HG03565 (cell line): ENCODE measurements around the gene SPDYE9.
"Not testable (repeated sequence)": the region's sequence is repeated elsewhere in the genome, so short reads cannot be mapped to it uniquely, and the experiment has no call there.

ENCODE experiments used
- ATAC-seq: cut with Tn5 transposase; IDR thresholded peaks from one replicate; pipeline ENCODE4 v1.9.1; 2021; ENCODE audit warnings: mild to moderate bottlenecking, moderate library complexity; ENCODE audit not compliant: unreplicated experiment

The SPDYE9 gene, protein sequence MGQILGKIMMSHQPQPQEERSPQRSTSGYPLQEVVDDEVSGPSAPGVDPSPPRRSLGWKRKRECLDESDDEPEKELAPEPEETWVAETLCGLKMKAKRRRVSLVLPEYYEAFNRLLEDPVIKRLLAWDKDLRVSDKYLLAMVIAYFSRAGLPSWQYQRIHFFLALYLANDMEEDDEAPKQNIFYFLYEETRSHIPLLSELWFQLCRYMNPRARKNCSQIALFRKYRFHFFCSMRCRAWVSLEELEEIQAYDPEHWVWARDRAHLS

DNA sequence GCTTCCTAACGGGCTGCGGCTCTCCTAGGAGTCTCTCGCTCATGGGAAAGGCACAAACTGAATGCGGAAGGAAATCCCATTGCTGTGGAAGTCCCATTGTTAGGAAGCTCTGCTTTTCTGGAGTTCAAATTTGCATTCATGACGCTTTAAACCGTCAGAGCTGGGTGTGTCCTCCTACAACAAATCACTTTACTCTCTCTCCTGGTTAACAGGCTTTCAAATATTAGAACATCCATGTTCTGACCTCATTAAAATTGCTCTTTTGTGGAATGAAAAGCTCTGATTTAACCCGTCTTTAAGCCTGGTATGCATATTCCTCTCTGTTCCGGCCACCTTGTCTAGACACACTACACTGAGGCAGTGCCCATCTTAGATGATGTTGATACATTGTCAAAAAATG is at the start of gene SPDYE9:
Gene SPDYE9 (minus strand): TSS at position 101 of the 400 bp plus-strand sequence. CDS start 1,800 bp downstream, outside the sequence.
- ATAC-seq, result not testable (repeated sequence)

DNA sequence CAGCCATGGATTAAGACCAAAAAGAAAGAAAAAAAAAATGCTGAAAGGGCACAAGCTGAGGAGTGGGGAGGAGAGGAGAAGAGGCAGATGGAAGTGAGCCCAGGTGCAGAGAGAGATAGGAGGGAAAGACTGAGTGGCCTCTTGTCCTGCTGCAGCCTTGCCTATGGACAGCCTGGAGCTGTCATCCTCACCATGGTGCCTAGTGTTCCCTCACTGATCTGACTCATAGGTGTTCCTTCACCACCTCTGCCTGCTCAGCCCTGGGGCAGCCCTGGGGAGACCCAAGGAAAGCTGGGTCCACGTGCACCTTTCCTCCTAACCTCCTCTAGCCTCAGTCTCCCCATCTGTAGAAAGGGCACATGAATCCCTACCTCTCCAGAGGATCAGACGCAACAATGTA is 49.0 kb upstream of the SPDYE9 start:
- ATAC-seq, result not testable (repeated sequence)

DNA sequence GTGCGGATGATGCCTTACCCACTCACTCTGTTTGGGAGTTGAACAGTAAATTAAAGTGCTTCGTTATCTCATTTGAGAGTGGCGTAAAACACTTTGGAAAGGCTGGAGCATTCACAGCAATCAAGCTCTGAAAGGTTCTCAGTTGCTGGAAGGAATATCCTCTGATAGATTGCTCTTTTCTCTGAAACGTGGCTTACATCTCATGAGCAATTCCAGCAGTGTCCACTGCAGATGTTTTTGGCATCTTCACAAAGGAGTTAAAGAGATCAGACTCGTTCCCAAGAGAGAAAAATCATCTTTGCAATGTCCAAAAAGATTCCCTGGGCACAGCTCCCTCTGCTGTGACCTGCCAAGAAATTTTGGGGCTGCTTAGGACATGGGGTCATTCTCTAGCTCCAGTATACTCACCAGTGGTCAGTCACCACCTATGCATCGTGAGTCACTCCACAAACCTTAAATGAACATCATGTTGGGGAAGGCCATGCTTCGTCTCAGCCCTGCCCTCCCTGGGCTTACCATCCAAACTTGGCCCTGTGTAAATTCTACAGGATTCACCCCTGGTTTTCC is 46.9 kb upstream of the SPDYE9 start:
- not testable (repeated sequence) for ATAC-seq

GRCh38 chr7:73130612-73131011 is 44.8 kb upstream of the SPDYE9 start:
- not testable (repeated sequence) for ATAC-seq

GRCh38 chr7:73124126-73124525 is 38.3 kb upstream of the SPDYE9 start:
- ATAC-seq, result not testable (repeated sequence)

DNA sequence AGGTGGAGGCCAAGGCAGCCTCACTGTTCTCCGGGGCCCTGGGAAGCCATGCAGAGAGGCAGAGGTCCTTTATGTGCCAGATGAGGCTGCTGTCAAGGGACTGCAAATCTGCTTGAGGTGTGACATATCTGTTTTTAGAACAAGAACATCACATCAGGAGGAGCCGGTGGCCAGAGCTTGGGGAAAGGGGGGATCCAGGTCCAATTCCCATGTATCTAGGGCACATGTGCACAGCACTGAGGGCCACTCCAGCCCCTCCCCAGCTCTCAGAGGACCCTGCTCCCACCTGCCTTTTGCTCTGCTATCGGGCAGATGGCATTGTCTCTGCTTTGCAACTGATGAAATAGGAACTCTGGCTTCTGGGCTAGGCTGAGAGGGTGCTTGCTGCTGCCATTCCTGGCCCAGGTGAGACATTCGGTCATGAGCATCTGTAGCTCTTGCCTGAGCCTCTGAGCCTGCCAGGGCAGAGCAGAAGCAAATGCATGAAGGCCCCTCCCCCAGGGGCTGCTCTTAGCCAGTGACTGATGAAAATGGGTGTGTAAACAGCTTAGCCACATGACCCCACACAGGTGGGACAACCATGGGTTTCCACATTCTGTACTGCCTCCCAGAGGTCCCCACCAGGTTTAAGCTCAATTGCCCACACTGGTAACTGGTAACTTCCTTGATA is 37.1 kb upstream of the SPDYE9 start:
- not testable (repeated sequence) for ATAC-seq

GRCh38 chr7:73118155-73118554 is 32.3 kb upstream of the SPDYE9 start:
- ATAC-seq, result not testable (repeated sequence)

DNA sequence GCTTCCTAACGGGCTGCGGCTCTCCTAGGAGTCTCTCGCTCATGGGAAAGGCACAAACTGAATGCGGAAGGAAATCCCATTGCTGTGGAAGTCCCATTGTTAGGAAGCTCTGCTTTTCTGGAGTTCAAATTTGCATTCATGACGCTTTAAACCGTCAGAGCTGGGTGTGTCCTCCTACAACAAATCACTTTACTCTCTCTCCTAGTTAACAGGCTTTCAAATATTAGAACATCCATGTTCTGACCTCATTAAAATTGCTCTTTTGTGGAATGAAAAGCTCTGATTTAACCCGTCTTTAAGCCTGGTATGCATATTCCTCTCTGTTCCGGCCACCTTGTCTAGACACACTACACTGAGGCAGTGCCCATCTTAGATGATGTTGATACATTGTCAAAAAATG is 28.0 kb downstream of the SPDYE9 start, which contains the start of gene SPDYE11:
Gene SPDYE11 (minus strand): TSS at position 101 of the 400 bp plus-strand sequence. CDS start 1,800 bp downstream, outside the sequence.
- not testable (repeated sequence) for ATAC-seq

GRCh38 chr7:73029666-73030065 is 56.2 kb downstream of the SPDYE9 start, which contains the start of gene SPDYE8:
TSS of gene SPDYE8 (minus strand) at chr7:73029766. CDS start at chr7:73027966, 1,800 bp downstream.
- ATAC-seq, result not testable (repeated sequence)
